K562 (cell line): ENCODE results near the gene DTHD1. TPM values are rescaled to one million over a fixed set of nuclear protein-coding genes. Genes with fewer than 3 reads are reported as not detected.

Source experiments
- ATAC-seq: fragments of 200-7000 bp; cut with Tn5 transposase; 3 replicates; pipeline ENCODE4 v1.9.1; 2020; ENCODE audit warnings: moderate library complexity
- BruUV-seq: library from RNA; stranded (reverse); fragments of 400-500 nt; replicated peaks from 2 replicates; lab custom pipeline; 2021; lab: Mats Ljungman, UMichigan
- CTCF ChIA-PET: fragments of 300-600 bp; formaldehyde crosslinking; extraction: SDS; loops from one replicate; lab custom pipeline; 2021; ENCODE audit warnings: low intra/inter-chr PET ratio; lab: Yijun Ruan, JAX
- POLR2A ChIA-PET: fragments of 300-600, 350-650 bp; sonication (Branson Sonifier 250); formaldehyde crosslinking; extraction: SDS; loops from one replicate; lab custom pipeline; 2021; ENCODE audit warnings: antibody characterized with exemption, inconsistent platforms; lab: Yijun Ruan, JAX
- DNase-seq, 4 experiments: peaks; one replicate each; pipeline versions ENCODE4 v3.0.0 to v3.0.0-alpha.2; 2011 to 2018; ENCODE audit warnings: low spot score in 3 of 4, mixed read lengths in 3 of 4; ENCODE audit errors: extremely low read depth in 1 of 4
- FAIRE-seq: peaks from 2 replicates; lab custom pipeline; 2011; peaks lifted over from hg19 to GRCh38; lab: Jason Lieb, UNC
- H2AFZ ChIP-seq: 2 replicates; pipeline ENCODE4 v1.6.0; 2011; ENCODE audit warnings: low read depth, low read length, control low read depth, inconsistent platforms
- H3K27ac ChIP-seq: fragments of 200-600 bp; 3 replicates; pipeline ENCODE4 v1.8.0; 2011; ENCODE audit warnings: low read depth, mild to moderate bottlenecking, control low read depth, inconsistent platforms, low read length, moderate library complexity, mixed read lengths; ENCODE audit errors: extremely low read depth
- H3K27me3 ChIP-seq, 2 experiments: fragments of 300-600 bp in 1 of 2; 2 replicates in 1 of 2; 3 replicates in 1 of 2; pipeline versions ENCODE4 v1.6.0 to v1.8.0; 2011; ENCODE audit warnings: inconsistent platforms in 2 of 2, low read length in 2 of 2, mild to moderate bottlenecking in 1 of 2, mixed read lengths in 1 of 2, moderate library complexity in 1 of 2; ENCODE audit not compliant: control insufficient read depth in 2 of 2, insufficient read depth in 2 of 2
- H3K36me3 ChIP-seq: fragments of 300-600 bp; 3 replicates; pipeline ENCODE4 v1.8.0; 2011; ENCODE audit warnings: mild to moderate bottlenecking, low read length, inconsistent platforms; ENCODE audit not compliant: control insufficient read depth, insufficient read depth
- H3K4me1 ChIP-seq, 2 experiments: fragments of 200-600 bp in 1 of 2; replicated peaks in 1 of 2; 2 replicates in 1 of 2; 3 replicates in 1 of 2; pipeline versions ENCODE4 v1.5.1 to v1.8.0; 2011; ENCODE audit warnings: inconsistent platforms in 2 of 2, low read length in 2 of 2, mild to moderate bottlenecking in 1 of 2, mixed read lengths in 1 of 2, moderate library complexity in 1 of 2; ENCODE audit not compliant: control insufficient read depth in 2 of 2, insufficient read depth in 2 of 2
- H3K4me2 ChIP-seq: 2 replicates; pipeline ENCODE4 v1.6.1; 2011; ENCODE audit warnings: low read length, control low read depth, inconsistent platforms, mixed read lengths; ENCODE audit not compliant: insufficient read depth
- H3K4me3 ChIP-seq: fragments of 200-600 bp; sonication (generic), shearing (Covaris generic); 2 replicates; pipeline ENCODE4 v1.5.1; 2016; ENCODE audit warnings: control low read depth, inconsistent platforms
- H3K79me2 ChIP-seq: fragments of 200-600 bp; 3 replicates; pipeline ENCODE4 v1.8.0; 2011; ENCODE audit warnings: low read length, inconsistent platforms; ENCODE audit not compliant: control insufficient read depth, insufficient read depth
- H3K9ac ChIP-seq, 2 experiments: 2 replicates each; pipeline versions ENCODE4 v1.6.0 to v1.6.1; 2011; ENCODE audit warnings: low read depth in 2 of 2, low read length in 2 of 2, control low read depth in 1 of 2, inconsistent platforms in 1 of 2, mild to moderate bottlenecking in 1 of 2, mixed read lengths in 1 of 2; ENCODE audit not compliant: insufficient read depth in 1 of 2
- H3K9me1 ChIP-seq: one replicate; pipeline ENCODE4 v1.6.0; 2011; ENCODE audit warnings: inconsistent platforms, mild to moderate bottlenecking, low read length, moderate library complexity; ENCODE audit not compliant: control insufficient read depth, insufficient read depth
- H3K9me3 ChIP-seq: replicated peaks from 2 replicates; pipeline ENCODE4 v1.5.1; 2011; ENCODE audit warnings: low read depth, low read length, inconsistent platforms; ENCODE audit not compliant: control insufficient read depth, insufficient read depth
- H4K20me1 ChIP-seq: replicated peaks from 2 replicates; pipeline ENCODE4 v1.6.1; 2011; ENCODE audit warnings: low read length, inconsistent platforms, mixed read lengths; ENCODE audit not compliant: control insufficient read depth, insufficient read depth
- BRF1 ChIP-seq: IDR thresholded peaks from 3 replicates; pipeline ENCODE4 v1.6.1; 2011; ENCODE audit warnings: borderline replicate concordance, mild to moderate bottlenecking; ENCODE audit not compliant: insufficient read length; ENCODE audit errors: extremely low read depth
- CEBPG ChIP-seq, 3 experiments: fragments of 200-800 bp in 1 of 3; sonication (Bioruptor generic) in 1 of 3; sonication (generic) in 1 of 3; formaldehyde crosslinking in 1 of 3; IDR thresholded peaks in 2 of 3; conservative IDR thresholded peaks in 1 of 3; 2 replicates each; pipeline versions ENCODE4 v1.6.1 to v1.8.0; 2016 to 2022; ENCODE audit warnings: missing compliant biosample characterization in 2 of 3, missing genetic modification characterization in 2 of 3, mild to moderate bottlenecking in 1 of 3, missing genetic modification reagents in 1 of 3
- FOS ChIP-seq: IDR thresholded peaks from 3 replicates; pipeline ENCODE4 v1.6.1; 2011; ENCODE audit not compliant: insufficient read length; ENCODE audit errors: extremely low read depth
- FOXA1 ChIP-seq: fragments of 450-650 bp; IDR thresholded peaks from 2 replicates; pipeline ENCODE4 v1.6.1; 2016; ENCODE audit warnings: mild to moderate bottlenecking, borderline replicate concordance
- GTF2F1 ChIP-seq: IDR thresholded peaks from 2 replicates; pipeline ENCODE4 v1.6.1; 2011; ENCODE audit warnings: low read depth, low read length, improper control_type of control experiment
- HNRNPL ChIP-seq: fragments of 200-400 bp; formaldehyde crosslinking; IDR thresholded peaks from 2 replicates; pipeline ENCODE4 v1.6.1; 2017; ENCODE audit warnings: low read depth, mild to moderate bottlenecking, low read length
- MAZ ChIP-seq, 2 experiments: fragments of 450-650 bp in 1 of 2; sonication (generic) in 1 of 2; formaldehyde crosslinking; IDR thresholded peaks in 1 of 2; conservative IDR thresholded peaks in 1 of 2; 2 replicates each; pipeline versions ENCODE4 v1.4.0 to v1.5.0; 2020; ENCODE audit warnings: mild to moderate bottlenecking in 1 of 2, missing genetic modification reagents in 1 of 2
- MECOM ChIP-seq: fragments of 250-450 bp; sonication (Bioruptor Pico); IDR thresholded peaks from 2 replicates; pipeline ENCODE4 v1.8.0; 2022; ENCODE audit warnings: inconsistent platforms
- MYC ChIP-seq, 2 experiments: fragments of 250-450 bp in 1 of 2; sonication (Bioruptor Pico) in 1 of 2; IDR thresholded peaks; 2 replicates each; pipeline versions ENCODE4 v1.5.1 to v1.6.1; 2012 to 2021; ENCODE audit warnings: low read depth in 2 of 2, borderline replicate concordance in 1 of 2, improper control_type of control experiment in 1 of 2, low read length in 1 of 2, mild to moderate bottlenecking in 1 of 2, moderate library complexity in 1 of 2
- POLR2AphosphoS2 ChIP-seq: IDR thresholded peaks from 2 replicates; pipeline ENCODE4 v1.6.1; 2012; ENCODE audit warnings: low read length, improper control_type of control experiment
- TAF7 ChIP-seq: fragments of 450-650 bp; IDR thresholded peaks from 2 replicates; pipeline ENCODE4 v1.6.1; 2016; ENCODE audit warnings: missing genetic modification characterization, missing compliant biosample characterization
- TCFL5 ChIP-seq: fragments of 250-450 bp; sonication (Bioruptor Pico); conservative IDR thresholded peaks from 2 replicates; pipeline ENCODE4 v1.6.1; 2021; ENCODE audit warnings: mild to moderate bottlenecking, moderate library complexity, matching md5 sums
- ZNF133 ChIP-seq: fragments of 250-450 bp; sonication (Bioruptor Pico); IDR thresholded peaks from 2 replicates; pipeline ENCODE4 v1.4.0; 2020; ENCODE audit warnings: mild to moderate bottlenecking
- ZNF24 ChIP-seq: fragments of 450-650 bp; IDR thresholded peaks from 2 replicates; pipeline ENCODE4 v1.6.1; 2016
- WGBS: fragments of 100-300 bp; shearing (Covaris generic); methylation state at CpG from one replicate; pipeline ENCODE4 v1.1.6; 2016; ENCODE audit warnings: low coverage, mixed read lengths; ENCODE audit not compliant: insufficient coverage; ENCODE audit errors: missing lambda C conversion rate; 5-methylcytosine and 5-hydroxymethylcytosine counted together
- in situ Hi-C: fragments of 300-500 bp; cut with MboI; formaldehyde crosslinking; loops from 4 replicates; pipeline ENCODE4 v1.15.0; 2018; ENCODE audit warnings: inconsistent platforms, mixed read lengths
- intact Hi-C: fragments of 100-400 bp; cut with micrococcal nuclease; formaldehyde crosslinking; loops from 2 replicates; pipeline ENCODE4 v1.14.2; 2022
- polyA plus RNA-seq, 8 experiments: library from polyadenylated mRNA; depleted of rRNA in 4 of 8; stranded (reverse) in 5 of 8; unstranded in 3 of 8; fragments of >200 nt; fragmentation: Nextera tagmentation in 2 of 8; fragmentation: Illumina TruSeq in 1 of 8; extraction: Ambion mirVana in 2 of 8; extraction: Trizol in 1 of 8; gene quantifications; 2 replicates each; pipeline versions ENCODE4 v1.2.1 to v1.2.3, GENCODE V29; 2011 to 2014; ENCODE audit warnings: inconsistent platforms in 1 of 8, missing spikeins in 1 of 8
- total RNA-seq, 7 experiments: library from RNA; depleted of rRNA in 6 of 7; stranded (reverse); fragments of >200 nt in 6 of 7; fragmentation: Illumina TruSeq in 2 of 7; extraction: Trizol in 2 of 7; gene quantifications; 2 replicates each; pipeline versions ENCODE4 v1.2.1 to v1.2.3, GENCODE V29; 2011 to 2021; ENCODE audit warnings: low replicate concordance in 1 of 7
- TF ChIP-seq, protein P1 (sequence below): fragments of 250-450 bp; sonication (Bioruptor Pico); IDR thresholded peaks from 2 replicates; pipeline ENCODE4 v1.5.0; 2021; ENCODE audit warnings: mild to moderate bottlenecking, moderate library complexity

DTHD1 gene
- total and polyA plus RNA-seq, 9 of the 15 experiments (the other 6 are each of a cell fraction or from before 2014, with no cell fraction given), result not detected

DNA sequence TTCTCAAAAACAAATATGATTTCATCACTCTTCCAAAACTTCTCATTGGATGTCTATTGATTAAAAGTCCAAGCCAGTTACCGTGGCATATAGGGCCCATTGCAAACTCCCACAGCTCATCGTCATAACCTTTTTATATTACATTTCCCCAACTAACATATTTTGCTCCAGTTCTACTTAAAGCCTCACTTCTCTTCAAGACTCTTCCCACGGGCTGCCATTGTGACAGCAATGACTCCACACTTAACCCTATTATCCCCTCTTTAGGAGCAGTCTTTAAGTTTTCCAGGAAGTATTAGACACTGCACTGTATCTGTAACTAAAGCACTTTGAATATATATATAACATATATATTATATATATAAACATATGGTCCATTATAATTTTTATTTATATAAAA is 44.5 kb downstream of the DTHD1 start:
- POLR2A ChIA-PET, result no interaction called here
- no TSS peak for BruUV-seq

DNA sequence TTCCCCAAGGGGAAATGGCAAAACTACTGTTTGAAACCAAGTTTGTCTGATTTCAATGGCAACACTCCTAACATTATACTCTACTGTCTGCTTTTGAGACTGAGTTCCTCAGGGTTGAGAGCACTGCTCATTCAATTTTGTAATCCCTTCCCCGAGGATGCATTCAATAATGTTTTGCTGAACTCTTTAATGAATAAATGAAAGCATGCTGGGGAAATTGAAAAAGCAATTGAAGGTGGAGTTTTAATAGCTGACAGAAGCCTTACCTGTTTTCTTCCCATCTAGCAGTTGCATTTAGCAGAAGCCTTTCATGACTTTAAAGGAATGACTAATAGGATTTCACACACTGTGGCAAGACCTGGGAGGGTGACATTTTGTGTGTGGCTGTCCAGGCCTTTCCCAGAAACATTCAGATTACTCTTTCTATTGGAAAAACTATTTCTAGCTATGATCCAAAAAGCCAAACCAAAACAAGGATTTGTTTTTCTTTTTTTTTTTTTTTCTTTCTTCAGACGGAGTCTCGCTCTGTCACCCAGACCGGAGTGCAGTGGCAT is 45.1 kb downstream of the DTHD1 start:
- Histone ChIP-seq H2AFZ (no peak overlapping the region), H3K9me3 (no peaks in the 10 kb centered on the region), H4K20me1 (no peaks in the 10 kb centered on the region), H3K4me3 (no peak overlapping the region), H3K4me1 (no peaks in the 10 kb centered on the region), H3K4me2 (no peak overlapping the region), H3K36me3 (no peaks in the 10 kb centered on the region), H3K27ac (no peak overlapping the region), H3K79me2 (no peaks in the 10 kb centered on the region), H3K9me1 (no peaks in the 10 kb centered on the region), H3K27me3 (no peaks in the 10 kb centered on the region), H3K9ac (no peak overlapping the region)
- ATAC-seq, result no peak
- intact Hi-C loops, result no loop called here
- no peak for FAIRE-seq
- WGBS, result 0% methylated on average over 4 of the region's 4 CpGs
- DNase-seq, result no peak
- in situ Hi-C loops, result no loop called here
- ChIA-PET POLR2A (no interaction called here), CTCF (no interaction called here)
- BruUV-seq, result no TSS peak
- TF ChIP-seq POLR2AphosphoS2, result no peak
- TF ChIP-seq CEBPG (CRISPR knock-in tag; IDR thresholded peaks at IDR 0.05), result no peak
- no peak for TF ChIP-seq CEBPG (tag; conservative IDR thresholded peaks at IDR 0.05 in 1 of 2, IDR thresholded peaks at IDR 0.05 in 1 of 2)
- no peak for TF ChIP-seq GTF2F1
- TF ChIP-seq TCFL5 (CRISPR knock-in tag), result no peak
- TF ChIP-seq, protein P1, sequence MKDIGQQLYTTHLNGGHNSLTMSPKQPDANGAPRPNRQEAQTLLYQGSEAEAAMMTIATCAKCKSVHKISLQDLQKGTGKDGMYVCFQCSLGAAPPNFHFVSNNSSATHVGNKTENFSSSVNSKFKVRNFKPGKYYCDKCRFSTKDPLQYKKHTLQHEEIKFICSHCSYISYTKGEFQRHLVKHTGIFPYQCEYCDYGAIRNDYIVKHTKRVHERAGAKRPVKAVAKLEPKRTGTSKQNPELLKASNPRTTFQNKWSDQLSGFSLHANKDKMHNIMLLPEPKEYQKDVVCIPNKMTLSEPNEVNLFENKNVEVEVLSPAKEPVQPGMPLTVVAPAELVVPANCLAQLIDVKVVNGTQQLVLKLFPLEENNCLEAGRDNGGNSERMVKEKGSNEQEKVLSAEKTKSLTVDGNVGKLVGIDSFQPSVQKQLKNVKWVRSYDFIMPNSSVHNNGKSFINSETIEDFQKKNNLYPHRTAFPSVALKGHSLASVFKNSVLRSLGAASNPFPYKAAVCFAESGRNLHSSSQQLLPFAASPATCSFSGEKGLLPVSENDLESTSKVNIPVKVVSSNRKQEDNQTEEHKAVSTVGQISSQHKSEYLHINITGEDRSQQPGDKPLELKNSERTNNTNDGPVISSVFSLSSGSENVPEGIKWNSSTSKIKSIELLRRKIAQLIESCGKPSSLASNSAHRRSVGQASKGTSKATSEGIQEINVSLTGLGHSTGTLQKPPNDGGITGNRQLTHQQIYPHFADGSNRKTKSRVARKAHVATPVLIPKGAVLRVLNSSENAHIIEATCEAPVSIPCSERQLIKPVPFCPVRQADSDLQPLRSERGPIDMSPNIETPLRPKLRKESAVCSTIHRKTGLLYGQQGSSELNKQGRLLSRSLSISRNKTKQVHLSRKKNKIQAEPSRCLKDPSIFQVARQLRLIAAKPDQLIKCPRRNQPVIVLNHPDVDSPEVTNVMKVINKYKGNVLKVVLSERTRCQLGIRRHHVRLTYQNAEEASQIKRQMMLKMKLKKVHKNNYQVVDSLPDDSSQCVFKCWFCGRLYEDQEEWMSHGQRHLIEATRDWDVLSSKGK, result no peak
- no peak for TF ChIP-seq ZNF133 (CRISPR knock-in tag)
- TF ChIP-seq TAF7 (tag), result no peak
- TF ChIP-seq MYC (IDR thresholded peaks at IDR 0.05; ENCODE audit: low read depth, low read length), result no peak
- no peak for TF ChIP-seq MYC (CRISPR knock-in tag; IDR thresholded peaks at IDR 0.05; ENCODE audit: borderline replicate concordance, low read depth)
- no peak for TF ChIP-seq MECOM
- TF ChIP-seq FOS, result no peak

More for the DNA sequence above, 44.5 kb downstream of the DTHD1 start:
- ATAC-seq (no peak), FAIRE-seq (no peak)
- intact Hi-C loops, result no loop called here
- Histone ChIP-seq H2AFZ (no peak overlapping the region), H3K36me3 (no peaks in the 10 kb centered on the region), H3K4me3 (no peak overlapping the region)
- 0% methylated on average over 3 of the region's 3 CpGs for WGBS
- no peak for TF ChIP-seq MAZ (CRISPR knock-in tag; conservative IDR thresholded peaks at IDR 0.05 in 1 of 2, IDR thresholded peaks at IDR 0.05 in 1 of 2)
- no peak for TF ChIP-seq ZNF24
- no peak for TF ChIP-seq FOXA1
- no peak for TF ChIP-seq HNRNPL
- no peak for TF ChIP-seq BRF1
- TF ChIP-seq, all 486 proteins: peak for 0
- CTCF ChIA-PET, result no interaction called here
- DNase-seq, result no peak
- no peak overlapping the region for H3K27ac ChIP-seq
- H3K9ac ChIP-seq, result no peak overlapping the region
- H3K9me3 ChIP-seq, result no peaks in the 10 kb centered on the region
- no peak overlapping the region for H3K4me2 ChIP-seq
- H3K27me3 ChIP-seq, result no peaks in the 10 kb centered on the region
- in situ Hi-C loops, result no loop called here
- H3K4me1 ChIP-seq, result no peaks in the 10 kb centered on the region
- H3K79me2 ChIP-seq, result no peaks in the 10 kb centered on the region
- no peaks in the 10 kb centered on the region for H4K20me1 ChIP-seq
- no peaks in the 10 kb centered on the region for H3K9me1 ChIP-seq
